Spinal cord (tissue), 10 donors: Measurements from ENCODE around the gene EXOC3. TPM values are rescaled to one million over a fixed set of nuclear protein-coding genes. Genes with fewer than 3 reads are reported as not detected.
"Not testable (repeated sequence)": the region's sequence is repeated elsewhere in the genome, so short reads cannot be mapped to it uniquely, and the experiment has no call there.

Experiments used
- DNase-seq, 6 donors: peaks; one replicate each; pipeline versions ENCODE4 v3.0.0 to v3.0.0-alpha.2; 2013 to 2015; ENCODE audit warnings: low spot score in 6 of 6, low read depth in 4 of 6
- H3K27ac ChIP-seq: one replicate; pipeline ENCODE4 v1.5.1; 2013; ENCODE audit warnings: low read depth, low read length, control low read depth
- H3K27me3 ChIP-seq: one replicate; pipeline ENCODE4 v1.6.1; 2013; ENCODE audit warnings: low read length; ENCODE audit not compliant: control insufficient read depth, insufficient read depth
- H3K36me3 ChIP-seq: one replicate; pipeline ENCODE4 v1.6.1; 2013; ENCODE audit warnings: low read length; ENCODE audit not compliant: control insufficient read depth, insufficient read depth
- H3K4me1 ChIP-seq: one replicate; pipeline ENCODE4 v1.6.1; 2013; ENCODE audit warnings: low read length; ENCODE audit not compliant: control insufficient read depth, insufficient read depth
- H3K4me3 ChIP-seq: one replicate; pipeline ENCODE4 v1.5.1; 2013; ENCODE audit warnings: low read depth, low read length, control low read depth
- H3K9me3 ChIP-seq: one replicate; pipeline ENCODE4 v1.6.1; 2013; ENCODE audit warnings: low read length; ENCODE audit not compliant: control insufficient read depth, insufficient read depth
- WGBS: methylation state at CpG from one replicate; pipeline ENCODE4 v1.1.5; 2013; ENCODE audit warnings: missing lambda C conversion rate; ENCODE audit not compliant: insufficient coverage; 5-methylcytosine and 5-hydroxymethylcytosine counted together
- polyA plus RNA-seq, 2 donors: library from polyadenylated mRNA; unstranded; fragments of 120-200 nt; gene quantifications; one replicate each; pipeline ENCODE4 v1.2.1, GENCODE V29; 2013; ENCODE audit not compliant: insufficient read length in 2 of 2
- total RNA-seq, 2 donors: library from RNA; depleted of rRNA in 1 of 2; stranded (reverse); fragments of 120-200 nt in 1 of 2; fragments of >200 nt in 1 of 2; gene quantifications; one replicate each; pipeline versions ENCODE4 v1.2.3 to v1.2.4, GENCODE V29; 2013 to 2014
- donor health status: healthy.

Gene EXOC3
- total and polyA plus RNA-seq, 4 donors: 29.7 to 68.6 (median 53.0) TPM

- Histone ChIP-seq H3K27me3 (peaks cover under 1% of the 10 kb centered on the region), H3K27ac (no peak overlapping the region), H3K4me1 (peaks cover under 1% of the 10 kb centered on the region), H3K4me3 (no peak overlapping the region), H3K9me3 (no peaks in the 10 kb centered on the region), H3K36me3 (peaks cover 1% of the 10 kb centered on the region)
- 70% methylated on average over 8 of the region's 9 CpGs for WGBS
- no peak for DNase-seq
Measured at GRCh38 chr5:406041-406440, 36.9 kb upstream of the EXOC3 start.

GRCh38 chr5:407051-407450, 35.9 kb upstream of the EXOC3 start:
- 88% methylated on average over 1 of the region's 6 CpGs for WGBS
- no peaks in the 10 kb centered on the region for H3K36me3 ChIP-seq
- DNase-seq: no peak
- no peaks in the 10 kb centered on the region for H3K27me3 ChIP-seq
- H3K4me1 ChIP-seq: no peaks in the 10 kb centered on the region
- H3K4me3 ChIP-seq: no peak overlapping the region
- no peak overlapping the region for H3K27ac ChIP-seq
- H3K9me3 ChIP-seq: no peaks in the 10 kb centered on the region

- Histone ChIP-seq H3K9me3 (no peaks in the 10 kb centered on the region), H3K27ac (no peak overlapping the region), H3K36me3 (no peaks in the 10 kb centered on the region), H3K4me3 (no peak overlapping the region), H3K4me1 (no peaks in the 10 kb centered on the region), H3K27me3 (no peaks in the 10 kb centered on the region)
- WGBS: 76% methylated on average over 4 of the region's 8 CpGs
- DNase-seq: no peak
Measured at GRCh38 chr5:407801-408268, 35.1 kb upstream of the EXOC3 start.

GRCh38 chr5:410911-411517, 32.0 kb upstream of the EXOC3 start:
- no peaks in the 10 kb centered on the region for H3K27me3 ChIP-seq
- peaks cover 6% of the 10 kb centered on the region for H3K36me3 ChIP-seq
- DNase-seq: no peak
- no peak overlapping the region for H3K4me3 ChIP-seq
- WGBS: no CpG with 5 or more reads among the region's 2 CpGs
- no peaks in the 10 kb centered on the region for H3K9me3 ChIP-seq
- H3K4me1 ChIP-seq: peaks cover 14% of the 10 kb centered on the region
- H3K27ac ChIP-seq: no peak overlapping the region

- Histone ChIP-seq H3K9me3 (no peaks in the 10 kb centered on the region), H3K27me3 (no peaks in the 10 kb centered on the region), H3K4me1 (peaks cover 18% of the 10 kb centered on the region), H3K36me3 (peaks cover 6% of the 10 kb centered on the region), H3K4me3 (no peak overlapping the region), H3K27ac (no peak overlapping the region)
- WGBS: 80% methylated on average over 12 of the region's 13 CpGs
- no peak for DNase-seq
Measured at GRCh38 chr5:411728-412127, 31.2 kb upstream of the EXOC3 start.

GRCh38 chr5:414991-415927, 27.7 kb upstream of the EXOC3 start:
- not testable (repeated sequence) for H3K36me3 ChIP-seq, H3K27me3 ChIP-seq, H3K9me3 ChIP-seq, H3K4me3 ChIP-seq, H3K27ac ChIP-seq
- peaks cover 25% of the 10 kb centered on the region for H3K4me1 ChIP-seq
- WGBS: 31% methylated on average over 36 of the region's 42 CpGs
- peak in 3 of 6 donors; percentile 22 to 75 (median 44) for DNase-seq

DNA sequence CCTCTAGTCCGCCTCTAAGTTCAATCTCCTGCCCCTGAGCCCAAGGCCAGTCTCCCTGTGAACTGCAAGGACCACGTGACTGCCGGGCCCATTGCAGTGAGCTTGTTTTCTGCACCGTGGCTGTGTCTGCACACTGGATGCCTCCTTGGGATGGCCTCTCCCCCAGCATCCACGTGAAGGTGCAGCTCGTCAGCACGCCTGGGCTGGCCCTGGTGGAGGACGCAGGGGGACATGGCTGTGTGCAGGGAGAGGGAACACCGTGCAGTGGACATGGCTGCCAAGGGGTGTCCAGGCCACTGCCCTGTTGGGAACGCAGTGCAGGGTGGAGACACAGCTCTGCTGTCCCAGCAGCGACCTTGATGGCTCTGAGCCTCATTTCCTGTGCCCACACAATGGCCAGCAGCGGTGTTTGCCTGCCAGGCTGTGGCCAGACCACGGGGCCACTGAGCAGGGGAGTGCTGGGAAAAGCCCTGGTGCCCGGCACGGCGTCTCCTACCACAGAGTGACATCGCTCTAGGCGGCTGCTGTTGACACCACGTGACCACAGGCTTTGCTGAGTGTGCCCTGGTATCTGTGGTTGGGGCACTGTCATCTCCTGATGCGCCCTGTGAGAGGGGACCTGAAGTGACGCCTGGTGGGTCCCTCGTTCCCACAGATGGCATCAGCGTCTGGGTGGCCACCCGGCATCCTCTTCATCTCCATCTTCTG, 26.9 kb upstream of the EXOC3 start:
- Histone ChIP-seq H3K4me1 (peaks cover 25% of the 10 kb centered on the region), H3K36me3 (peaks cover 6% of the 10 kb centered on the region), H3K4me3 (no peak overlapping the region), H3K27me3 (no peaks in the 10 kb centered on the region), H3K27ac (no peak overlapping the region), H3K9me3 (no peaks in the 10 kb centered on the region)
- no peak for DNase-seq
- WGBS: 80% methylated on average over 24 of the region's 24 CpGs

DNA sequence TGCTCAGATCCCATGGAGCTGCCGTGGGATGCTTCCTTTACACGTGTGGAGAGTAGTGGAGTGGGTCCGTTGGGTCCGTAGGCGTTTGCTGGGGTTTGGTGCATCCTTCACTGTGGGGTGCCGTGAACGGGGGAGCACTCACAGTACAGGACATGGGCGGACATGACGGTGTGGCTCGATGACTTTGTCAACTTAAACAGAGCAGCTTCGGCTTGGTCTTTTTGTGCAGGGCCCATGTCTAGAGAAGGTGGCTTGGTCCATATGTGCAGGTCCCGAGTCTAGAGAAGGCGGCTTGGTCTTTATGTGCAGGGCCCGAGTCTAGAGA, 26.4 kb upstream of the EXOC3 start:
- Histone ChIP-seq H3K4me1 (peaks cover 25% of the 10 kb centered on the region), H3K36me3 (peaks cover 9% of the 10 kb centered on the region), H3K4me3 (no peak overlapping the region), H3K27ac (no peak overlapping the region), H3K9me3 (no peaks in the 10 kb centered on the region), H3K27me3 (no peaks in the 10 kb centered on the region)
- no peak for DNase-seq
- 97% methylated on average over 13 of the region's 14 CpGs for WGBS

- Histone ChIP-seq H3K27me3 (no peaks in the 10 kb centered on the region), H3K27ac (no peak overlapping the region), H3K4me3 (no peak overlapping the region), H3K4me1 (peaks cover 25% of the 10 kb centered on the region), H3K36me3 (peaks cover 9% of the 10 kb centered on the region), H3K9me3 (no peaks in the 10 kb centered on the region)
- peak in 1 of 6 donors; percentile 68 for DNase-seq
- 89% methylated on average over 14 of the region's 14 CpGs for WGBS
Measured at GRCh38 chr5:417301-418161, 25.4 kb upstream of the EXOC3 start.
